H9 (cell line): ENCODE data around the gene PDE3B. TPM values are rescaled to one million over a fixed set of nuclear protein-coding genes. Genes with fewer than 3 reads are reported as not detected.

Source experiments
- DNase-seq: peaks from one replicate; pipeline ENCODE4 v3.0.0-alpha.2; 2017
- H2AFZ ChIP-seq: one replicate; pipeline ENCODE4 v1.6.1; 2013; ENCODE audit warnings: mild to moderate bottlenecking, low read length, control low read depth, moderate library complexity
- H2AK5ac ChIP-seq: 2 replicates; pipeline ENCODE4 v1.6.1; 2013; ENCODE audit warnings: low read length, control low read depth, mixed read lengths; ENCODE audit not compliant: insufficient read length
- H2BK120ac ChIP-seq: one replicate; pipeline ENCODE4 v1.6.1; 2013; ENCODE audit warnings: low read depth, mild to moderate bottlenecking, low read length, control low read depth, inconsistent platforms; ENCODE audit not compliant: poor library complexity, severe bottlenecking
- H2BK12ac ChIP-seq: 2 replicates; pipeline ENCODE4 v1.6.1; 2013; ENCODE audit warnings: low read length, control low read depth, mixed read lengths, low read depth; ENCODE audit not compliant: insufficient read length
- H2BK15ac ChIP-seq: 2 replicates; pipeline ENCODE4 v1.6.1; 2013; ENCODE audit warnings: low read depth, low read length, control low read depth
- H2BK20ac ChIP-seq: one replicate; pipeline ENCODE4 v1.6.1; 2013; ENCODE audit warnings: low read depth, mild to moderate bottlenecking, low read length, control low read depth, inconsistent platforms; ENCODE audit not compliant: poor library complexity, severe bottlenecking
- H2BK5ac ChIP-seq: 2 replicates; pipeline ENCODE4 v1.6.1; 2013; ENCODE audit warnings: low read length, control low read depth, mixed read lengths; ENCODE audit not compliant: insufficient read length
- H3K14ac ChIP-seq: 2 replicates; pipeline ENCODE4 v1.6.1; 2013; ENCODE audit warnings: low read length, control low read depth; ENCODE audit not compliant: insufficient read depth
- H3K18ac ChIP-seq: 2 replicates; pipeline ENCODE4 v1.6.1; 2013; ENCODE audit warnings: low read depth, mild to moderate bottlenecking, mixed read lengths, low read length, control low read depth; ENCODE audit not compliant: insufficient read length
- H3K23ac ChIP-seq: 2 replicates; pipeline ENCODE4 v1.6.1; 2013; ENCODE audit warnings: low read length, control low read depth, mixed read lengths, low read depth; ENCODE audit not compliant: insufficient read length
- H3K23me2 ChIP-seq: 2 replicates; pipeline ENCODE4 v1.6.1; 2013; ENCODE audit warnings: low read depth, mild to moderate bottlenecking, mixed read lengths, low read length, control low read depth; ENCODE audit not compliant: insufficient read length, poor library complexity, severe bottlenecking
- H3K27ac ChIP-seq: 2 replicates; pipeline ENCODE4 v1.5.1; 2013; ENCODE audit warnings: low read length, control low read depth, mixed read lengths, low read depth; ENCODE audit not compliant: insufficient read length
- H3K27me3 ChIP-seq: 2 replicates; pipeline ENCODE4 v1.6.1; 2013; ENCODE audit warnings: low read length, control low read depth, inconsistent platforms; ENCODE audit not compliant: insufficient read depth
- H3K4ac ChIP-seq: 2 replicates; pipeline ENCODE4 v1.6.1; 2013; ENCODE audit warnings: low read depth, mild to moderate bottlenecking, control low read depth, inconsistent platforms, low read length, moderate library complexity
- H3K4me1 ChIP-seq: 2 replicates; pipeline ENCODE4 v1.6.1; 2013; ENCODE audit warnings: low read length, control low read depth, inconsistent platforms; ENCODE audit not compliant: insufficient read depth
- H3K4me2 ChIP-seq: 2 replicates; pipeline ENCODE4 v1.6.1; 2013; ENCODE audit warnings: low read length, control low read depth, mixed read lengths; ENCODE audit not compliant: insufficient read length, insufficient read depth
- H3K56ac ChIP-seq: 2 replicates; pipeline ENCODE4 v1.6.1; 2013; ENCODE audit warnings: low read depth, mild to moderate bottlenecking, mixed read lengths, low read length, control low read depth; ENCODE audit not compliant: insufficient read length
- H3K79me1 ChIP-seq: 2 replicates; pipeline ENCODE4 v1.6.1; 2013; ENCODE audit warnings: low read depth, mild to moderate bottlenecking, moderate library complexity, low read length, control low read depth, inconsistent platforms; ENCODE audit not compliant: insufficient read depth, poor library complexity, severe bottlenecking
- H3K79me2 ChIP-seq: 2 replicates; pipeline ENCODE4 v1.6.1; 2013; ENCODE audit warnings: low read length, control low read depth, inconsistent platforms; ENCODE audit not compliant: insufficient read depth
- H3K9ac ChIP-seq: 2 replicates; pipeline ENCODE4 v1.6.1; 2013; ENCODE audit warnings: low read length, control low read depth, mixed read lengths; ENCODE audit not compliant: insufficient read length; ENCODE audit errors: extremely low read depth
- H3K9me3 ChIP-seq: one replicate; pipeline ENCODE4 v1.6.1; 2013; ENCODE audit warnings: low read depth, low read length, inconsistent platforms; ENCODE audit not compliant: control insufficient read depth
- H3T11ph ChIP-seq: one replicate; pipeline ENCODE4 v1.6.1; 2013; ENCODE audit warnings: mild to moderate bottlenecking, low read length, control low read depth, inconsistent platforms
- H4K20me1 ChIP-seq: one replicate; pipeline ENCODE4 v1.6.1; 2013; ENCODE audit not compliant: control insufficient read depth, insufficient read length, insufficient read depth
- H4K5ac ChIP-seq: 2 replicates; pipeline ENCODE4 v1.6.1; 2013; ENCODE audit warnings: low read depth, mild to moderate bottlenecking, mixed read lengths, low read length, control low read depth; ENCODE audit not compliant: insufficient read length
- H4K8ac ChIP-seq: replicated peaks from 2 replicates; pipeline ENCODE4 v1.6.1; 2013; ENCODE audit warnings: low read length, control low read depth, mixed read lengths, low read depth; ENCODE audit not compliant: insufficient read length
- H4K91ac ChIP-seq: 2 replicates; pipeline ENCODE4 v1.6.1; 2013; ENCODE audit warnings: low read depth, mild to moderate bottlenecking, moderate library complexity, mixed read lengths, low read length, control low read depth; ENCODE audit not compliant: insufficient read length
- H3K27ac Mint-ChIP-seq, 3 experiments: 2 replicates in 2 of 3; 3 replicates in 1 of 3; pipeline ENCODE4 v1.8.0; 2020 to 2021; ENCODE audit warnings: mixed read lengths in 3 of 3, mild to moderate bottlenecking in 1 of 3, moderate library complexity in 1 of 3
- H3K27me3 Mint-ChIP-seq: 2 replicates; pipeline ENCODE4 v1.8.0; 2021; ENCODE audit warnings: low read depth, mild to moderate bottlenecking, moderate library complexity, mixed read lengths
- H3K36me3 Mint-ChIP-seq, 3 experiments: 2 replicates in 2 of 3; 3 replicates in 1 of 3; pipeline ENCODE4 v1.8.0; 2020 to 2021; ENCODE audit warnings: low read depth in 3 of 3, mixed read lengths in 3 of 3; ENCODE audit not compliant: insufficient read depth in 1 of 3
- H3K4me1 Mint-ChIP-seq, 2 experiments: 2 replicates each; pipeline ENCODE4 v1.8.0; 2020; ENCODE audit warnings: mixed read lengths in 2 of 2
- H3K4me3 Mint-ChIP-seq, 2 experiments: 2 replicates in 1 of 2; 3 replicates in 1 of 2; pipeline ENCODE4 v1.8.0; 2020 to 2021; ENCODE audit warnings: mild to moderate bottlenecking in 2 of 2, mixed read lengths in 2 of 2, moderate library complexity in 1 of 2
- H3K9me3 Mint-ChIP-seq, 2 experiments: 2 replicates in 1 of 2; 3 replicates in 1 of 2; pipeline ENCODE4 v1.8.0; 2020; ENCODE audit warnings: mild to moderate bottlenecking in 2 of 2, mixed read lengths in 2 of 2, moderate library complexity in 1 of 2
- WGBS: extraction: QIAGEN DNeasy Blood & Tissue Kit; methylation state at CpG from one replicate; pipeline ENCODE4 v1.1.7; 2013; ENCODE audit warnings: missing lambda C conversion rate, low lambda C conversion rate, mixed read lengths; ENCODE audit not compliant: insufficient read length; ENCODE audit errors: extremely low coverage; 5-methylcytosine and 5-hydroxymethylcytosine counted together
- total RNA-seq: library from RNA; stranded (reverse); gene quantifications from 2 replicates; pipeline ENCODE4 v1.2.1, GENCODE V29; 2021
- TF ChIP-seq, protein P1 (sequence below): fragments of 200-600 bp; sonication (generic); conservative IDR thresholded peaks from 3 replicates; pipeline ENCODE4 v1.8.0; 2021; ENCODE audit warnings: antibody characterized with exemption, mild to moderate bottlenecking

Gene PDE3B
- total RNA-seq, 1 experiment from 2014 or later, result 6.6 TPM

DNA sequence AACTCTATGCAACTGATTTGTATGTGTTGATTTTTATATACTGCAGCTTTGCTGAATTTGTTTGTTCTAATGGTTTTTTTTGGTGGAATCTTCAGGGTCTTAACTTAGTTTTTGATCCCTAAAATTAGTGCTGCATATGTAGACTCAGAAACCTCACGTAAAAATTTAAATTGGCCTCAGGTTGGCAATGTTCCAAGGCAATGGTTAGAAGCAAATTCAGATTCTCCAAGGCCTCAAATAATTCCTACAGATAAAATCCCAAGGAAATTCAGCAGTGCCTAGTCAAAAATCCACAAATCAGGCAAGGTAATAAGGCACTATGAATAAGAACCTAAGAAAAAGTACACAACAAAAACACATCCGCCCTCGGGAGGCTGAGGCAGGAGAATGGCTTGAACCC lies 9.5 kb downstream of the PDE3B start:
- Histone ChIP-seq H3K4ac (no peak overlapping the region), H4K8ac (no peak overlapping the region), H3K14ac (no peak overlapping the region), H2BK20ac (no peak overlapping the region), H3K4me2 (no peak overlapping the region), H2AK5ac (no peak overlapping the region), H3K23ac (no peak overlapping the region), H3T11ph (no peak overlapping the region), H3K27me3 (no peaks in the 10 kb centered on the region), H2AFZ (no peak overlapping the region), H3K9me3 (no peaks in the 10 kb centered on the region), H2BK15ac (no peak overlapping the region), H3K27ac (no peak overlapping the region), H3K23me2 (no peaks in the 10 kb centered on the region), H2BK120ac (no peak overlapping the region), H4K91ac (no peak overlapping the region), H2BK5ac (no peak overlapping the region), H3K79me1 (no peaks in the 10 kb centered on the region), H4K5ac (no peak overlapping the region), H3K9ac (no peak overlapping the region), H4K20me1 (no peaks in the 10 kb centered on the region), H3K4me1 (no peaks in the 10 kb centered on the region), H2BK12ac (no peak overlapping the region), H3K56ac (no peak overlapping the region), H3K18ac (no peak overlapping the region), H3K79me2 (no peaks in the 10 kb centered on the region)
- peaks cover 0 to 3% of the 10 kb centered on the region in 2 experiments; a peak in 1 of 4 replicates for H3K4me1 Mint-ChIP-seq
- TF ChIP-seq, protein P1, sequence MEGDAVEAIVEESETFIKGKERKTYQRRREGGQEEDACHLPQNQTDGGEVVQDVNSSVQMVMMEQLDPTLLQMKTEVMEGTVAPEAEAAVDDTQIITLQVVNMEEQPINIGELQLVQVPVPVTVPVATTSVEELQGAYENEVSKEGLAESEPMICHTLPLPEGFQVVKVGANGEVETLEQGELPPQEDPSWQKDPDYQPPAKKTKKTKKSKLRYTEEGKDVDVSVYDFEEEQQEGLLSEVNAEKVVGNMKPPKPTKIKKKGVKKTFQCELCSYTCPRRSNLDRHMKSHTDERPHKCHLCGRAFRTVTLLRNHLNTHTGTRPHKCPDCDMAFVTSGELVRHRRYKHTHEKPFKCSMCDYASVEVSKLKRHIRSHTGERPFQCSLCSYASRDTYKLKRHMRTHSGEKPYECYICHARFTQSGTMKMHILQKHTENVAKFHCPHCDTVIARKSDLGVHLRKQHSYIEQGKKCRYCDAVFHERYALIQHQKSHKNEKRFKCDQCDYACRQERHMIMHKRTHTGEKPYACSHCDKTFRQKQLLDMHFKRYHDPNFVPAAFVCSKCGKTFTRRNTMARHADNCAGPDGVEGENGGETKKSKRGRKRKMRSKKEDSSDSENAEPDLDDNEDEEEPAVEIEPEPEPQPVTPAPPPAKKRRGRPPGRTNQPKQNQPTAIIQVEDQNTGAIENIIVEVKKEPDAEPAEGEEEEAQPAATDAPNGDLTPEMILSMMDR, result no peak
- 0 out of 5 replicates have a peak, but pooled peaks cover 0 to 3% of the 10 kb centered on the region in 2 experiments for H3K9me3 Mint-ChIP-seq
- H3K4me3 Mint-ChIP-seq, result no peak overlapping the region
- no peaks in the 10 kb centered on the region for H3K27me3 Mint-ChIP-seq
- H3K36me3 Mint-ChIP-seq, result peaks cover 0 to 8% (median 5%) of the 10 kb centered on the region in 3 experiments; a peak in 5 of 7 replicates
- no CpG with 5 or more reads among the region's 3 CpGs for WGBS
- no peak overlapping the region for H3K27ac Mint-ChIP-seq
- no peak for DNase-seq
